K562 (cell line): ENCODE results near the gene COLQ. TPM values are rescaled to one million over a fixed set of nuclear protein-coding genes. Genes with fewer than 3 reads are reported as not detected.

Experiments
- BRD4 ChIP-seq: fragments of 200-600 bp; sonication (generic); IDR thresholded peaks from 2 replicates; pipeline ENCODE4 v1.6.1; 2017; ENCODE audit warnings: inconsistent platforms
- BRF1 ChIP-seq: IDR thresholded peaks from 3 replicates; pipeline ENCODE4 v1.6.1; 2011; ENCODE audit warnings: borderline replicate concordance, mild to moderate bottlenecking; ENCODE audit not compliant: insufficient read length; ENCODE audit errors: extremely low read depth
- CBFA2T3 ChIP-seq: fragments of 450-650 bp; IDR thresholded peaks from 2 replicates; pipeline ENCODE4 v1.6.1; 2017
- CREBBP ChIP-seq: IDR thresholded peaks from one replicate; pipeline ENCODE4 v1.6.1; 2012; ENCODE audit warnings: low read depth, mild to moderate bottlenecking, control low read depth, inconsistent platforms, low read length
- EGR1 ChIP-seq: fragments of 450-650 bp; conservative IDR thresholded peaks from 2 replicates; pipeline ENCODE4 v1.6.1; 2017; ENCODE audit warnings: mild to moderate bottlenecking
- GABPB2 ChIP-seq: fragments of 250-450 bp; sonication (Bioruptor Pico); conservative IDR thresholded peaks from 2 replicates; pipeline ENCODE4 v1.5.1; 2021; ENCODE audit warnings: mild to moderate bottlenecking
- GATA2 ChIP-seq: sonication (generic); formaldehyde crosslinking; IDR thresholded peaks from 2 replicates; pipeline ENCODE4 v1.4.0; 2020; ENCODE audit warnings: mild to moderate bottlenecking, missing genetic modification reagents
- NFATC3 ChIP-seq: fragments of 450-650 bp; IDR thresholded peaks from 2 replicates; pipeline ENCODE4 v1.6.1; 2017; ENCODE audit warnings: mild to moderate bottlenecking
- PHB2 ChIP-seq: fragments of 450-650 bp; IDR thresholded peaks from 2 replicates; pipeline ENCODE4 v1.6.1; 2017; ENCODE audit warnings: low read depth
- TEAD1 ChIP-seq, 2 experiments: fragments of 450-650 bp in 1 of 2; sonication (generic) in 1 of 2; formaldehyde crosslinking; IDR thresholded peaks; 2 replicates each; pipeline versions ENCODE4 v1.4.0 to v1.8.0; 2020 to 2022; ENCODE audit warnings: mild to moderate bottlenecking in 2 of 2, missing genetic modification reagents in 1 of 2
- ZKSCAN8 ChIP-seq: fragments of 200-800 bp; sonication (Bioruptor generic); IDR thresholded peaks from 2 replicates; pipeline ENCODE4 v1.6.1; 2016; ENCODE audit warnings: missing genetic modification characterization, missing compliant biosample characterization
- ZNF165 ChIP-seq: fragments of 250-450 bp; sonication (Bioruptor Pico); IDR thresholded peaks from 2 replicates; pipeline ENCODE4 v1.4.0; 2020; ENCODE audit warnings: borderline replicate concordance
- ZNF175 ChIP-seq: fragments of 200-800 bp; sonication (Bioruptor generic); IDR thresholded peaks from 2 replicates; pipeline ENCODE4 v1.6.1; 2016; ENCODE audit warnings: low read depth, mild to moderate bottlenecking, missing genetic modification characterization, missing compliant biosample characterization
- ZNF586 ChIP-seq: fragments of 450-650 bp; formaldehyde crosslinking; conservative IDR thresholded peaks from 2 replicates; pipeline ENCODE4 v1.4.0; 2020; ENCODE audit warnings: mild to moderate bottlenecking, moderate library complexity
- polyA plus RNA-seq, 8 experiments: library from polyadenylated mRNA; depleted of rRNA in 4 of 8; stranded (reverse) in 5 of 8; unstranded in 3 of 8; fragments of >200 nt; fragmentation: Nextera tagmentation in 2 of 8; fragmentation: Illumina TruSeq in 1 of 8; extraction: Ambion mirVana in 2 of 8; extraction: Trizol in 1 of 8; gene quantifications; 2 replicates each; pipeline versions ENCODE4 v1.2.1 to v1.2.3, GENCODE V29; 2011 to 2014; ENCODE audit warnings: inconsistent platforms in 1 of 8, missing spikeins in 1 of 8
- total RNA-seq, 7 experiments: library from RNA; depleted of rRNA in 6 of 7; stranded (reverse); fragments of >200 nt in 6 of 7; fragmentation: Illumina TruSeq in 2 of 7; extraction: Trizol in 2 of 7; gene quantifications; 2 replicates each; pipeline versions ENCODE4 v1.2.1 to v1.2.3, GENCODE V29; 2011 to 2021; ENCODE audit warnings: low replicate concordance in 1 of 7
- TF ChIP-seq, protein P1 (sequence below): fragments of 450-650 bp; formaldehyde crosslinking; IDR thresholded peaks from 2 replicates; pipeline ENCODE4 v1.4.0; 2020; ENCODE audit warnings: mild to moderate bottlenecking
- TF ChIP-seq, protein P2 (sequence below): IDR thresholded peaks from 2 replicates; pipeline ENCODE4 v1.6.1; 2011; ENCODE audit warnings: borderline replicate concordance, low read depth, mild to moderate bottlenecking, moderate library complexity, low read length; ENCODE audit not compliant: insufficient read depth, poor library complexity, severe bottlenecking

The COLQ gene
- total and polyA plus RNA-seq, 9 of the 15 experiments (the other 6 are each of a cell fraction or from before 2014, with no cell fraction given), result 0.04 to 0.36 (median 0.27) TPM; not detected in 4

DNA sequence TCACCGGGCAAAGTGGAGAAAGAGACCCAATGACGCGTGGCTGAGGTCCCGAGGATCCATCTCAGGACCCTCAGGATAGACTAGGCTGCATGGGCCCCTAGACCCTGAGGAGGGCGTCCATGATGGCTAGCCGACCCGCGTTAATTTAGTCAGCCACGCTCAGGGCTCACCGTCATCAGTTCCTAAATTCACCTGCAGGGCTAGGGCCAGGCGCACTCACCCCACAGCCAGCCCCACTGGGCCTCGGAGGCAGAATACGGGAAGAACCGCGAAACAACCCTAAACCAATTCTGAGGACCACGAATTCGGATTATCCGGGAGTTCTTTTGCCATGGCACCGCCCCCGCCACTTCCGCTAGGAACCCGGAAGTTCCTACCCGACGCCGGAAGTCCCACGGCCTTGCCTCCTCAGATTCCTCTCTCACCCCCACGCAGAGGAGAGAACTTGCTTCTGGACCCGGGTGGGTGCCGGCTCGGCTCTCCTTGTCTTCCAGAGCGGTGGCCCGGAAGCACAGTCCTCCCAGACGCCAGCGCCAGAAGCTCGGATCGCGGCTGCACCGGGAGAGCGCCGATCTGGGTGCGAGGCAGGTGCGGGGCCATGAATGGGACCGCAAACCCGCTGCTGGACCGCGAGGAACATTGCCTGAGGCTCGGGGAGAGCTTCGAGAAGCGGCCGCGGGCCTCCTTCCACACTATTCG is 94.2 kb downstream of the COLQ start, which contains the start of the genes EAF1 and METTL6 (continued):
- no peak for TF ChIP-seq ZNF175
- TF ChIP-seq GATA2, result no peak
- TF ChIP-seq, protein P1, sequence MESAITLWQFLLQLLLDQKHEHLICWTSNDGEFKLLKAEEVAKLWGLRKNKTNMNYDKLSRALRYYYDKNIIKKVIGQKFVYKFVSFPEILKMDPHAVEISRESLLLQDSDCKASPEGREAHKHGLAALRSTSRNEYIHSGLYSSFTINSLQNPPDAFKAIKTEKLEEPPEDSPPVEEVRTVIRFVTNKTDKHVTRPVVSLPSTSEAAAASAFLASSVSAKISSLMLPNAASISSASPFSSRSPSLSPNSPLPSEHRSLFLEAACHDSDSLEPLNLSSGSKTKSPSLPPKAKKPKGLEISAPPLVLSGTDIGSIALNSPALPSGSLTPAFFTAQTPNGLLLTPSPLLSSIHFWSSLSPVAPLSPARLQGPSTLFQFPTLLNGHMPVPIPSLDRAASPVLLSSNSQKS, result no peak
- TF ChIP-seq ZNF586 (CRISPR knock-in tag), result no peak
- TF ChIP-seq BRD4, result no peak; the same call in 1 of the 2 replicates
- TF ChIP-seq CBFA2T3, result no peak
- TF ChIP-seq EGR1, result peak; percentile 92
- TF ChIP-seq NFATC3, result no peak
- TF ChIP-seq BRF1, result no peak
- TF ChIP-seq ZNF165 (CRISPR knock-in tag), result no peak
- no peak for TF ChIP-seq CREBBP
- TF ChIP-seq PHB2, result no peak
- peak; percentile 12 to 78; a peak in 2 of 4 replicates for TF ChIP-seq TEAD1 (CRISPR knock-in tag; IDR thresholded peaks at IDR 0.05)
- TF ChIP-seq, protein P2, sequence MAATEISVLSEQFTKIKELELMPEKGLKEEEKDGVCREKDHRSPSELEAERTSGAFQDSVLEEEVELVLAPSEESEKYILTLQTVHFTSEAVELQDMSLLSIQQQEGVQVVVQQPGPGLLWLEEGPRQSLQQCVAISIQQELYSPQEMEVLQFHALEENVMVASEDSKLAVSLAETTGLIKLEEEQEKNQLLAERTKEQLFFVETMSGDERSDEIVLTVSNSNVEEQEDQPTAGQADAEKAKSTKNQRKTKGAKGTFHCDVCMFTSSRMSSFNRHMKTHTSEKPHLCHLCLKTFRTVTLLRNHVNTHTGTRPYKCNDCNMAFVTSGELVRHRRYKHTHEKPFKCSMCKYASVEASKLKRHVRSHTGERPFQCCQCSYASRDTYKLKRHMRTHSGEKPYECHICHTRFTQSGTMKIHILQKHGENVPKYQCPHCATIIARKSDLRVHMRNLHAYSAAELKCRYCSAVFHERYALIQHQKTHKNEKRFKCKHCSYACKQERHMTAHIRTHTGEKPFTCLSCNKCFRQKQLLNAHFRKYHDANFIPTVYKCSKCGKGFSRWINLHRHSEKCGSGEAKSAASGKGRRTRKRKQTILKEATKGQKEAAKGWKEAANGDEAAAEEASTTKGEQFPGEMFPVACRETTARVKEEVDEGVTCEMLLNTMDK, result no peak
- TF ChIP-seq GABPB2, result no peak
- TF ChIP-seq ZKSCAN8 (CRISPR knock-in tag), result no peak
